Trophoblast cell (in vitro differentiated cells and primary cell): ENCODE results near the gene SAMD10.
"Not testable (repeated sequence)": the region's sequence is repeated elsewhere in the genome, so short reads cannot be mapped to it uniquely, and the experiment has no call there.

Source experiments
- DNase-seq, 2 donors: peaks; one replicate each; pipeline ENCODE4 v3.0.0-alpha.2; 2016
- H2AFZ ChIP-seq: 2 replicates; pipeline ENCODE4 v1.6.1; 2013; ENCODE audit warnings: low read length, moderate library complexity, mild to moderate bottlenecking; ENCODE audit not compliant: insufficient read depth, poor library complexity
- H2AK5ac ChIP-seq: 2 replicates; pipeline ENCODE4 v1.6.1; 2013; ENCODE audit warnings: mild to moderate bottlenecking, low read length
- H2BK120ac ChIP-seq: 2 replicates; pipeline ENCODE4 v1.6.1; 2013; ENCODE audit warnings: low read length, mild to moderate bottlenecking, moderate library complexity; ENCODE audit not compliant: insufficient read depth, poor library complexity
- H2BK12ac ChIP-seq: 2 replicates; pipeline ENCODE4 v1.6.1; 2013; ENCODE audit warnings: mild to moderate bottlenecking, low read length, moderate library complexity
- H2BK5ac ChIP-seq: 2 replicates; pipeline ENCODE4 v1.6.1; 2013; ENCODE audit warnings: low read length, low read depth, moderate library complexity, mild to moderate bottlenecking; ENCODE audit not compliant: poor library complexity
- H3K14ac ChIP-seq: 2 replicates; pipeline ENCODE4 v1.6.1; 2013; ENCODE audit warnings: mild to moderate bottlenecking, low read length
- H3K18ac ChIP-seq: 2 replicates; pipeline ENCODE4 v1.6.1; 2013; ENCODE audit warnings: mild to moderate bottlenecking, low read length
- H3K23ac ChIP-seq: 2 replicates; pipeline ENCODE4 v1.6.1; 2013; ENCODE audit warnings: low read length
- H3K27ac ChIP-seq: 2 replicates; pipeline ENCODE4 v1.5.1; 2013; ENCODE audit warnings: low read depth, mild to moderate bottlenecking, inconsistent platforms, low read length, moderate library complexity
- H3K27me3 ChIP-seq: 2 replicates; pipeline ENCODE4 v1.6.1; 2013; ENCODE audit warnings: inconsistent platforms, mild to moderate bottlenecking, low read length, moderate library complexity; ENCODE audit not compliant: insufficient read depth
- H3K36me3 ChIP-seq, 2 experiments: 1 replicate in 1 of 2; 2 replicates in 1 of 2; pipeline ENCODE4 v1.6.1; 2013; ENCODE audit warnings: low read length in 2 of 2, mild to moderate bottlenecking in 2 of 2, moderate library complexity in 1 of 2; ENCODE audit not compliant: insufficient read depth in 2 of 2, control insufficient read depth in 1 of 2
- H3K4ac ChIP-seq: 2 replicates; pipeline ENCODE4 v1.6.1; 2013; ENCODE audit warnings: low read depth, mild to moderate bottlenecking, low read length, moderate library complexity
- H3K4me1 ChIP-seq, 2 experiments: 1 replicate in 1 of 2; 2 replicates in 1 of 2; pipeline ENCODE4 v1.6.1; 2013; ENCODE audit warnings: low read length in 2 of 2, mild to moderate bottlenecking in 2 of 2, moderate library complexity in 1 of 2; ENCODE audit not compliant: insufficient read depth in 2 of 2, control insufficient read depth in 1 of 2
- H3K4me2 ChIP-seq: 2 replicates; pipeline ENCODE4 v1.6.1; 2013; ENCODE audit warnings: inconsistent platforms, mild to moderate bottlenecking, low read length, moderate library complexity
- H3K4me3 ChIP-seq: 2 replicates; pipeline ENCODE4 v1.5.1; 2013; ENCODE audit warnings: mild to moderate bottlenecking, low read depth, low read length, inconsistent platforms
- H3K79me1 ChIP-seq: one replicate; pipeline ENCODE4 v1.6.1; 2013; ENCODE audit warnings: low read length
- H3K79me2 ChIP-seq: 2 replicates; pipeline ENCODE4 v1.6.1; 2013; ENCODE audit warnings: low read length, mild to moderate bottlenecking; ENCODE audit not compliant: control insufficient read depth, insufficient read depth, poor library complexity
- H3K9ac ChIP-seq: 2 replicates; pipeline ENCODE4 v1.6.1; 2013; ENCODE audit warnings: mild to moderate bottlenecking, low read length
- H3K9me3 ChIP-seq: 2 replicates; pipeline ENCODE4 v1.6.1; 2013; ENCODE audit warnings: low read depth, mild to moderate bottlenecking, control low read depth, inconsistent platforms, low read length; ENCODE audit not compliant: insufficient read depth
- H4K12ac ChIP-seq: 2 replicates; pipeline ENCODE4 v1.6.1; 2013; ENCODE audit warnings: low read depth, mild to moderate bottlenecking, low read length, moderate library complexity
- H4K8ac ChIP-seq: 2 replicates; pipeline ENCODE4 v1.6.1; 2013; ENCODE audit warnings: low read depth, mild to moderate bottlenecking, low read length, moderate library complexity
- H4K91ac ChIP-seq: one replicate; pipeline ENCODE4 v1.6.1; 2013; ENCODE audit warnings: low read depth, mild to moderate bottlenecking, low read length, moderate library complexity
- WGBS: extraction: QIAGEN DNeasy Blood & Tissue Kit; methylation state at CpG from one replicate; pipeline ENCODE4 v1.1.7; 2013; ENCODE audit warnings: missing lambda C conversion rate; ENCODE audit not compliant: insufficient read length, insufficient coverage; ENCODE audit errors: extremely low coverage; 5-methylcytosine and 5-hydroxymethylcytosine counted together

Gene SAMD10

DNA sequence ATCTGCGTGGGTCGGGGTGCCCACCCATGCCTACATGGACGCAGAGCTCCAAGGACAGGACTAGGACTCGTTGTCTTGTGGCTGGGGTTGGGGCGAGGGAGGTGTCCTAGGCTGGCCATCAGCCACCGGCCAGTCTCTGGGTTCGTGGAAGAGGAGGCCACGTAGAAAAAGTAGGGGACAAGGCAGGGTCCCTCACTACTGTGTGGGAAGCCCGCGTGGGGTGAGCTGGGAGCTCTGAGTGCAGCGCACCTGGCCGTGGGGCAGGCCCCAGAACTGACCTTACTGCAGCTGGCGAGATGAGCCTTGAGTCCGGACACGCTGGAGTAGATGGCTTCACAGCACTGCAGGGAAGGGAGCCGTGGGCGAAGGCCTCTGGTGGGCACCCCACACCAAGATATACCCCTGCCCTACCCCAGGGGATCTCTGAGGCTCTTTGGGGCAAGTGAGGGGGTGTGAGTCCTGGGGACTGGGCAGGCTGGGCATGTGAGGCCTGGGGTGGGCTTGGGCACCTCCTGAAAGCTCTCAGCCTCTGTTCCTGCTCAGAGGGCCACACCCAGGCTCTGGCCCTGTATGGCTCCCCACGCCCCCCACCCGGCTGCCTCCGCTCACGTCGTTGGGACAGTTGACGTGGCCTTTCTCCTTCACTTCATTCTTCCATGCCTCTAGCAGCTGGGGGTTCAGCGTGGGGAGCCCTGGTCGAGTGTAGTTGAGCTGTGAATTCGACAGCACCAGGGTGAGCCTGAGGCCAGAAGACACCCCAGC lies 17.6 kb downstream of the SAMD10 start:
- Histone ChIP-seq H3K4me1 (peaks cover 2 to 10% of the 10 kb centered on the region in 2 experiments), H3K18ac (no peak overlapping the region), H3K79me2 (no peaks in the 10 kb centered on the region), H3K36me3 (peaks cover 57 to 61% of the 10 kb centered on the region in 2 experiments), H3K4ac (no peak overlapping the region), H3K9me3 (peaks cover 35% of the 10 kb centered on the region), H4K8ac (no peak overlapping the region), H3K27ac (no peak overlapping the region), H2BK12ac (no peak overlapping the region), H3K27me3 (no peaks in the 10 kb centered on the region), H2AK5ac (no peak overlapping the region), H3K4me2 (no peak overlapping the region), H4K91ac (no peak overlapping the region), H4K12ac (no peak overlapping the region), H3K23ac (no peak overlapping the region), H2BK5ac (no peak overlapping the region), H2BK120ac (no peak overlapping the region), H3K14ac (no peak overlapping the region), H3K4me3 (no peak overlapping the region), H3K79me1 (no peaks in the 10 kb centered on the region), H3K9ac (no peak overlapping the region), H2AFZ (no peak overlapping the region)
- no CpG with 5 or more reads among the region's 26 CpGs for WGBS
- DNase-seq: no peak

DNA sequence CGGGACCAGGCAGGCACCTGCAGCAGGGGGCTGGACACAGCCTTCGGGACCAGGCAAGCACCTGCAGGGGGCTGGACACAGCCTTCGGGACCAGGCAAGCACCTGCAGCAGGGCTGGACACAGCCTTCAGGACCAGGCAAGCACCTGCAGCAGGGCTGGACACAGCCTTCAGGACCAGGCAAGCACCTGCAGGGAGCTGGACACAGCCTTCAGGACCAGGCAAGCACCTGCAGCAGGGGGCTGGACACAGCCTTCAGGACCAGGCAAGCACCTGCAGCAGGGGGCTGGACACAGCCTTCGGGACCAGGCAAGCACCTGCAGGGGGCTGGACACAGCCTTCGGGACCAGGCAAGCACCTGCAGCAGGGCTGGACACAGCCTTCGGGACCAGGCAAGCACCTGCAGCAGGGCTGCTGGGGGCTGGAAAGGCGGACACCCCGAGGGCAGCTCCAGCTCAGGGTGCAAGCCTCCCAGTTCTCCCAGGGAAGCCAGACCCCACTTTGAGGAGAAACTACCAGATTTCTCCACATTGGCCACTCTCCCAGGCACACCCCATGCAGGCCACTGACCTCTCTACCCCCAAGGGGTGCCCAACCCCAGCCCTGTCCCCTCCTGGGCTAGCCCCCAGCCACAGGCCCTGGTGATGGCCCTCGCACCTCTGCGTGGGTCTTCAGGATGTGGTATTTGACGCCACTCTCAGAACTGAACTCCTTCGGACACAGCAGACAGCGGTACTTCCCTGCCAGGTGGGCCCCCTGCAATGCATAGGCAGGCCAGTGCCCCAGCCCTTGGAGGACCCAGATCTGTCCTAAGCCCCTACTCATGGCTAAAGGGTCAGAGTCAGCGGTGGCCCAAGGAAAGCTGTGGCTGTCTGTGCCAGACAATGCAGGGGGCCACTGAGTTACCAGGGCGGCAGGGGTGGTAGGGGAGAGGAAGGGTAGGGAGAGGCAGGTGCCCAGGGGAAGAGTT lies 18.5 kb downstream of the SAMD10 start:
- peaks cover 26% of the 10 kb centered on the region for H3K9me3 ChIP-seq
- not testable (repeated sequence) for H4K12ac ChIP-seq, H2BK120ac ChIP-seq, H2AK5ac ChIP-seq, DNase-seq, H2BK12ac ChIP-seq, H3K9ac ChIP-seq, H4K8ac ChIP-seq, H4K91ac ChIP-seq, H3K27me3 ChIP-seq, H3K27ac ChIP-seq, H3K4me2 ChIP-seq, H3K79me1 ChIP-seq, H2BK5ac ChIP-seq, H3K79me2 ChIP-seq, H3K18ac ChIP-seq, H3K4me3 ChIP-seq, H3K23ac ChIP-seq, H3K4ac ChIP-seq, H2AFZ ChIP-seq, H3K14ac ChIP-seq
- H3K36me3 ChIP-seq: peaks cover 48 to 52% of the 10 kb centered on the region in 2 experiments
- peaks cover 2 to 10% of the 10 kb centered on the region in 2 experiments for H3K4me1 ChIP-seq
- no CpG with 5 or more reads among the region's 15 CpGs for WGBS

DNA sequence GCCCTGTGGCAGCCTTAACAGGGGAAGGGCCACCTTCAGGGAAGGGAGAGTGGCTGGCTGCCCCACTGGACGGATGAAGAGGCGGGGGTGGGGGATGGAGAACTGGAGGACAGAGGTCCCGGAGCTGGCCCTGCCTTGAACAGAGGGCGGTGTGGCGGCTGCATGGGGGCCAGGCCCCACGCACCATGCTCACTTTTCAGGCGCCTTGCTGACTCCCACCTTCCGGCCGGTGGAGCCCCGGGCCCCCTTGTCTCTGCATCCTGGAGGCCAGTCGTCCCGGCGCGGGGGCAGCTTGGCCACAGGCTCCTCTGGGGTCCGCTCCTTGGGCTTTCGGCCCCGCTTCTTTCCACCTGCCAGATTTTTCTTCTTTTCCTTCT lies 19.8 kb downstream of the SAMD10 start:
- Histone ChIP-seq H2BK5ac (no peak overlapping the region), H3K79me2 (peaks cover 12% of the 10 kb centered on the region), H3K23ac (no peak overlapping the region), H3K4me3 (no peak overlapping the region), H3K4me1 (peaks cover 7 to 14% of the 10 kb centered on the region in 2 experiments), H4K12ac (no peak overlapping the region), H2BK12ac (no peak overlapping the region), H3K36me3 (peaks cover 48 to 51% of the 10 kb centered on the region in 2 experiments), H4K8ac (no peak overlapping the region), H2AK5ac (no peak overlapping the region), H4K91ac (no peak overlapping the region), H3K4me2 (no peak overlapping the region), H3K27me3 (no peaks in the 10 kb centered on the region), H3K14ac (no peak overlapping the region), H2BK120ac (no peak overlapping the region), H3K4ac (no peak overlapping the region), H3K18ac (no peak overlapping the region), H3K79me1 (peaks cover 10% of the 10 kb centered on the region), H3K9ac (no peak overlapping the region), H3K27ac (no peak overlapping the region), H3K9me3 (peaks cover 25% of the 10 kb centered on the region), H2AFZ (no peak overlapping the region)
- no peak for DNase-seq
- WGBS: no CpG with 5 or more reads among the region's 17 CpGs

DNA sequence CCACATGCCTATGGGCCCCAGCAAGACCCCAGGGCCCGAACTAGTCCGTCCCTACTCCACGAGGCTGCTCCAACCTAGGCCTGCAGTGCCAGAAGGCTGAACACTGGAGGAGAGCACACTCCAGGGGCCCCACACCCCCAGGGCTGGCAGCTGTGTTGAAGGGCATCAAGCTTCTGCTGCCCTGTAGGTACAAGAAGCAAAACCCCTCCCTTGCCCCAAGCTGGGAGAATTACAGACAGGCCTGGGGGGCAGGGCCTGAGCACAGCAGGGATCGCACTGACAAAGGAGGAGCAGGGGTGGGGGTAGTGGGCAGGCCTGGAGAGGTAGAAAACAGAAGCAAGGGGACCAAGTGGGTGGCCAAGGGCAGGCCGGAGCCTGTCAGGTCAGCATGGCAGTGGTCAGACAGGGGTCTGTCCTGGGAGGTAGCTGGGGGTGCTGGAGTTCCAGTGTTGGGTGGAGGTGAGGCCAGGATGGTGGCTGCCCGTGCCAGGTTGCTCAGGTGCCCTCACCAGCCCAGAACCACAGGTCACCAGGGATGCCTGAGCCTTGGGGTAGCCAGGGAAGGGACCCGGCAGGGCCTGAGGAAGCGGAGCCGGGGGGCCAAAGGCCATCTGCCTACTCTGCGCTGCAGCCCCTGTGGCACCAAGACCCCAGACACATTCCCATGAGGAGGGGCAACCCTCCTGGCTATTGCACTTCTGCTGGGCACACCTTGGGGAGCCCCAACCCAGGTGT lies 20.3 kb downstream of the SAMD10 start:
- H2BK12ac ChIP-seq: no peak overlapping the region
- H2AFZ ChIP-seq: no peak overlapping the region
- peaks cover 13 to 18% of the 10 kb centered on the region in 2 experiments for H3K4me1 ChIP-seq
- H2AK5ac ChIP-seq: no peak overlapping the region
- peaks cover 20% of the 10 kb centered on the region for H3K9me3 ChIP-seq
- H3K79me2 ChIP-seq: peaks cover 17% of the 10 kb centered on the region
- no peak overlapping the region for H4K8ac ChIP-seq
- H3K27me3 ChIP-seq: no peaks in the 10 kb centered on the region
- H4K91ac ChIP-seq: no peak overlapping the region
- H3K23ac ChIP-seq: no peak overlapping the region
- H2BK5ac ChIP-seq: no peak overlapping the region
- no peak overlapping the region for H3K9ac ChIP-seq
- H3K4ac ChIP-seq: no peak overlapping the region
- no peak for DNase-seq
- no peak overlapping the region for H3K4me2 ChIP-seq
- H3K27ac ChIP-seq: no peak overlapping the region
- H3K18ac ChIP-seq: no peak overlapping the region
- no CpG with 5 or more reads among the region's 10 CpGs for WGBS
- H3K36me3 ChIP-seq: peaks cover 42 to 48% of the 10 kb centered on the region in 2 experiments
- peaks cover 10% of the 10 kb centered on the region for H3K79me1 ChIP-seq
- H2BK120ac ChIP-seq: no peak overlapping the region
- H4K12ac ChIP-seq: no peak overlapping the region
- no peak overlapping the region for H3K14ac ChIP-seq
- H3K4me3 ChIP-seq: no peak overlapping the region
